ENCODE data around the gene MORN1. TPM values are rescaled to one million over a fixed set of nuclear protein-coding genes. Genes with fewer than 3 reads are reported as not detected.

The MORN1 gene
- total and polyA plus RNA-seq, 2 donors (not counting 3 experiments of a cell fraction or from before 2014, with no cell fraction given) = 4.3 to 6.4 TPM

- no peaks in the 10 kb centered on the region for H4K20me1 ChIP-seq (replicated peaks; ENCODE audit: control insufficient read depth, extremely low read depth, insufficient read depth, low read length)
- no TSS peak for BruUV-seq (replicated peaks)
- H3K79me2 ChIP-seq (ENCODE audit: control insufficient read depth, insufficient read depth, low read length) = no peaks in the 10 kb centered on the region
- no peaks in the 10 kb centered on the region for H3K27me3 ChIP-seq (ENCODE audit: control insufficient read depth in 2 of 2, insufficient read depth in 2 of 2, low read length in 2 of 2)
- intact Hi-C loops (cut with micrococcal nuclease) (no loop called here), dilution Hi-C loops (cut with MboI; ENCODE audit: extremely low pct_ligation_motif_present, low sequenced_read_pairs) (loop anchor here (10.0 kb wide), 1 partner anchor 184 kb away; the partner anchor contains the start of gene FAAP20)
- no peak for FAIRE-seq
- H3K4me2 ChIP-seq (ENCODE audit: insufficient read depth, low read length) = no peak overlapping the region
- H3K9me1 ChIP-seq (replicated peaks; ENCODE audit: control insufficient read depth, extremely low read depth, insufficient read depth, low read length) = no peaks in the 10 kb centered on the region
- CTCF ChIA-PET = interaction anchor here (2.9 to 8.9 kb wide), 2 partner anchors 67 to 180 kb away, joined by 7 to 631 read pairs; partner anchors contain the start of gene FAAP20
- no peak for DNase-seq (ENCODE audit: low read depth, low spot score)
- POLR2A ChIA-PET = no interaction called here
- no peak overlapping the region for H3K27ac ChIP-seq (ENCODE audit: insufficient read depth, low read depth, low read length)
- no peaks in the 10 kb centered on the region for H3K36me3 ChIP-seq (ENCODE audit: control insufficient read depth in 2 of 2, extremely low read depth in 1 of 2, insufficient read depth in 2 of 2, low read length in 2 of 2)
- H3K9me3 ChIP-seq (replicated peaks; ENCODE audit: control insufficient read depth, insufficient read depth, low read length) = no peaks in the 10 kb centered on the region
- no peak overlapping the region for H3K9ac ChIP-seq (replicated peaks; ENCODE audit: extremely low read depth, insufficient read depth, low read length)
- H3K4me1 ChIP-seq (ENCODE audit: control insufficient read depth, extremely low read depth, insufficient read depth, low read length) = no peaks in the 10 kb centered on the region
- no peak overlapping the region for H2AFZ ChIP-seq (ENCODE audit: low read depth, low read length)
- TF ChIP-seq POLR2AphosphoS5 (IDR thresholded peaks at IDR 0.05; ENCODE audit: insufficient read depth, low read depth, low read length) (no peak), CTCF (IDR thresholded peaks at IDR 0.05; ENCODE audit: extremely low read depth in 1 of 2, insufficient read depth in 1 of 2, low read depth in 1 of 2, low read length in 2 of 2) (no peak), EZH2 (IDR thresholded peaks at IDR 0.05; ENCODE audit: borderline replicate concordance, low read depth, low read length, severe bottlenecking) (no peak), GATA2 (IDR thresholded peaks at IDR 0.05; ENCODE audit: insufficient read depth, insufficient read length, low read depth, low read length) (no peak), POLR2A (IDR thresholded peaks at IDR 0.05; ENCODE audit: low read depth, low read length) (no peak), JUN (IDR thresholded peaks at IDR 0.05; ENCODE audit: borderline replicate concordance, insufficient read depth, insufficient read length, low read depth) (no peak), MAX (IDR thresholded peaks at IDR 0.05; ENCODE audit: insufficient read depth, insufficient read length) (no peak), FOS (IDR thresholded peaks at IDR 0.05; ENCODE audit: borderline replicate concordance, insufficient read depth, low read length) (no peak), MYC (IDR thresholded peaks at IDR 0.05; ENCODE audit: low read depth, low read length) (no peak)
- H3K4me3 ChIP-seq (replicated peaks in 1 of 3; ENCODE audit: insufficient read depth in 1 of 3, low read depth in 1 of 3, low read length in 3 of 3) = no peak overlapping the region
Measured at GRCh38 chr1:2378956-2379732, 12.2 kb downstream of the MORN1 start.
